ENCODE measurements around the gene MARCOL. TPM values are rescaled to one million over a fixed set of nuclear protein-coding genes. Genes with fewer than 3 reads are reported as not detected.

The MARCOL gene
- total RNA-seq, 1 experiment from 2014 or later, result not detected

DNA sequence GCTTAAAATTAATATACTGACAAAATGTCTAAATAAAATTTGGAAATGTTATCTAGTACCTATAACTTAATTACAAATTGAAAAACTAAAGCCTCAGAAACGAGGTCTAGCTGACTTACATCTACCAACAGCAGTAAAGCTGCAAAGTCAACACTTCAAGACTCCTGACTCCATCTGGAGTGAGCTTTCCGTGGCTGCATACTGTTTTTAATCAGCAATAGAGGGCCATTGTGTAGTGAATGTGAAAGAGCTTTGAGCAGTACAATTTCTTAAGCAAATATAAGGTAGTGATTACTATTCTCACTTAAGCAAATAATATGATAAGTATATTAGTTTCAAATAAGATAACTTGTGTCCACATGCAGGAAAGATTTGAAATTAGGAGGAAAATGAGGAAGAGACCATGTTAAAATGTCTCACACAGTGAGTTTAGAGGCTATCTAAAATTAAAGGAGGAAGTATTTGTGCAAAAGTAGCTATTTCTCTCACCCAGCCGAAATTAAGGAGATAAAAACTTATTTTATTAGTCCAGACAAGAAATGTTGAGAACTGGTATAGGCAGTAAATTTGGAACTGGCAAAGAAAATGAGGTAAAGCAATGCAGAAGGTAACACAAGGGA is 29.1 kb upstream of the MARCOL start:
- no peaks in the 10 kb centered on the region for H4K20me1 ChIP-seq (ENCODE audit: insufficient read depth)
- no TSS peak for BruUV-seq (replicated peaks)
- H3K27me3 ChIP-seq (ENCODE audit: insufficient read depth, low read depth), result no peaks in the 10 kb centered on the region
- H2AFZ ChIP-seq, result no peak overlapping the region
- no peaks in the 10 kb centered on the region for H3K4me1 ChIP-seq (replicated peaks; ENCODE audit: insufficient read depth)
- H3K9me2 ChIP-seq (ENCODE audit: insufficient read depth), result no peaks in the 10 kb centered on the region
- CTCF ChIA-PET, result no interaction called here
- no peak for TF ChIP-seq EZH2 (IDR thresholded peaks at IDR 0.05; ENCODE audit: low read depth)
- TF ChIP-seq, protein P1, sequence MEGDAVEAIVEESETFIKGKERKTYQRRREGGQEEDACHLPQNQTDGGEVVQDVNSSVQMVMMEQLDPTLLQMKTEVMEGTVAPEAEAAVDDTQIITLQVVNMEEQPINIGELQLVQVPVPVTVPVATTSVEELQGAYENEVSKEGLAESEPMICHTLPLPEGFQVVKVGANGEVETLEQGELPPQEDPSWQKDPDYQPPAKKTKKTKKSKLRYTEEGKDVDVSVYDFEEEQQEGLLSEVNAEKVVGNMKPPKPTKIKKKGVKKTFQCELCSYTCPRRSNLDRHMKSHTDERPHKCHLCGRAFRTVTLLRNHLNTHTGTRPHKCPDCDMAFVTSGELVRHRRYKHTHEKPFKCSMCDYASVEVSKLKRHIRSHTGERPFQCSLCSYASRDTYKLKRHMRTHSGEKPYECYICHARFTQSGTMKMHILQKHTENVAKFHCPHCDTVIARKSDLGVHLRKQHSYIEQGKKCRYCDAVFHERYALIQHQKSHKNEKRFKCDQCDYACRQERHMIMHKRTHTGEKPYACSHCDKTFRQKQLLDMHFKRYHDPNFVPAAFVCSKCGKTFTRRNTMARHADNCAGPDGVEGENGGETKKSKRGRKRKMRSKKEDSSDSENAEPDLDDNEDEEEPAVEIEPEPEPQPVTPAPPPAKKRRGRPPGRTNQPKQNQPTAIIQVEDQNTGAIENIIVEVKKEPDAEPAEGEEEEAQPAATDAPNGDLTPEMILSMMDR (conservative IDR thresholded peaks at IDR 0.05), result no peak
- POLR2A ChIA-PET (ENCODE audit: unreplicated experiment), result no interaction called here
- H3K9me3 ChIP-seq (ENCODE audit: insufficient read depth, low read depth), result no peaks in the 10 kb centered on the region
- H3K79me2 ChIP-seq (ENCODE audit: low read depth), result no peaks in the 10 kb centered on the region
- H3F3A ChIP-seq (ENCODE audit: insufficient read depth, low read depth), result 0 out of 2 replicates have a peak, but pooled peaks cover 8% of the 10 kb centered on the region
- H3K4me3 ChIP-seq, result no peak overlapping the region
- no peaks in the 10 kb centered on the region for H3K36me3 ChIP-seq (ENCODE audit: low read depth)
- no peak overlapping the region for H3K4me2 ChIP-seq
- DNase-seq, result no peak
- intact Hi-C loops (cut with micrococcal nuclease; ENCODE audit: unreplicated experiment), result no loop called here
- no peak overlapping the region for H3K27ac ChIP-seq

DNA sequence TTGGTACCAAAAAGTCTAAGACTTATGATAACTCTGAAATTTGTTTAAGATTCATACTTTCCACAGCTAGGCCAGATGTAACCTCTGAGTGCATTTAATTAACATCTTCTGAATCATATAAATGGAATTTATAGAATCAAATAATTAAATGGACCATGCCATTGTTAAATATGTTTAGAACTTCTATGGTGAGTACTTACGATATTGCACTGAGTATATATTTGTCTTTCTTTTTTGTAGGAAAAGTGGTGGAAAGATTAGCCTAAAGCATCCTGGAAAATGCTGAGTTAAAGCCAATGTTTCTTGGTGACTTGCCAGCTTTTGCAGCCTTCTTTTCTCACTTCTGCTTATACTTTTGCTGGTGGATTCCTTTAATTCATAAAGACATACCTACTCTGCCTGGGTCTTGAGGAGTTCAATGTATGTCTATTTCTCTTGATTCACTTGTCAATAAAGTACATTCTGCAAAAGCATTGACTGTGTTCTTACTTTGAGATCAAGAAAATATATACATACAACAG is 23.6 kb upstream of the MARCOL start:
- H3K4me2 ChIP-seq, result no peak overlapping the region
- intact Hi-C loops (cut with micrococcal nuclease; ENCODE audit: unreplicated experiment), result no loop called here
- H3K27me3 ChIP-seq (ENCODE audit: insufficient read depth, low read depth), result no peaks in the 10 kb centered on the region
- no peak overlapping the region for H3K4me3 ChIP-seq
- H3K27ac ChIP-seq, result no peak overlapping the region
- no peaks in the 10 kb centered on the region for H3K9me3 ChIP-seq (ENCODE audit: insufficient read depth, low read depth)
- no peaks in the 10 kb centered on the region for H4K20me1 ChIP-seq (ENCODE audit: insufficient read depth)
- ChIA-PET CTCF (no interaction called here), POLR2A (ENCODE audit: unreplicated experiment) (no interaction called here)
- no peaks in the 10 kb centered on the region for H3K36me3 ChIP-seq (ENCODE audit: low read depth)
- no peak for TF ChIP-seq EZH2 (IDR thresholded peaks at IDR 0.05; ENCODE audit: low read depth)
- TF ChIP-seq, protein P1 (conservative IDR thresholded peaks at IDR 0.05), result no peak
- H2AFZ ChIP-seq, result no peak overlapping the region
- H3K4me1 ChIP-seq (replicated peaks; ENCODE audit: insufficient read depth), result no peaks in the 10 kb centered on the region
- no TSS peak for BruUV-seq (replicated peaks)
- no peaks in the 10 kb centered on the region for H3K79me2 ChIP-seq (ENCODE audit: low read depth)
- no peaks in the 10 kb centered on the region for H3K9me2 ChIP-seq (ENCODE audit: insufficient read depth)
- no peak for DNase-seq
- H3F3A ChIP-seq (ENCODE audit: insufficient read depth, low read depth), result no peaks in the 10 kb centered on the region

DNA sequence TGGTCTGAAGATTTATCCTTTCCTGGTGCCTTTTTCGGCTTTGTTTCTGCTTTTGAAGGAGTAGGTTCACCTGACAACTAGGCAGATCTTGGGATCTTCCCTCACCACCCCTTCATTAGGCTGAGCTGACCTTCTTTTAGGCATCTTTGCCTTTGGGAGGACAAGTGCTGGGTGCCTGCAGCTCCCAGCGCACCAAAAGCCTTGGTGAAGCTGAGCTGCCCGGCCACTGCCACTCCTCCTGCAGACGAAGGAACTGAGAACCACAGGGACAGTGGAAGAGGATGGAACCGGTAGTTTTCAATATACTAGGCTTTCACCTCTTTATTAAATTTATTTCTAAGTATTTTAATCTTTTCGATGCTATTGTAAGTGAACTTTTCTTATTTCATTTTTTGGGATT is 16.8 kb upstream of the MARCOL start:
- ChIA-PET POLR2A (ENCODE audit: unreplicated experiment) (interaction anchor here (0.8 kb wide), 1 partner anchor 326 kb away, joined by 10 read pairs; no protein-coding TSS in a partner anchor), CTCF (no interaction called here)

More for the DNA sequence above, 16.8 kb upstream of the MARCOL start:
- no peak overlapping the region; the same call in 1 of the 2 replicates for H2AFZ ChIP-seq
- no peaks in the 10 kb centered on the region for H3K27me3 ChIP-seq (ENCODE audit: insufficient read depth, low read depth)
- no peak overlapping the region for H3K4me3 ChIP-seq
- H3K9me3 ChIP-seq (ENCODE audit: insufficient read depth, low read depth), result no peaks in the 10 kb centered on the region
- intact Hi-C loops (cut with micrococcal nuclease; ENCODE audit: unreplicated experiment), result no loop called here
- no TSS peak for BruUV-seq (replicated peaks)
- no peak overlapping the region for H3K4me2 ChIP-seq
- no peaks in the 10 kb centered on the region for H3K79me2 ChIP-seq (ENCODE audit: low read depth)
- H3K4me1 ChIP-seq (replicated peaks; ENCODE audit: insufficient read depth), result no peaks in the 10 kb centered on the region
- no peak for DNase-seq
- H3K36me3 ChIP-seq (ENCODE audit: low read depth), result no peaks in the 10 kb centered on the region
- H3K27ac ChIP-seq, result no peak overlapping the region
- H3F3A ChIP-seq (ENCODE audit: insufficient read depth, low read depth), result no peaks in the 10 kb centered on the region
- TF ChIP-seq EZH2 (IDR thresholded peaks at IDR 0.05; ENCODE audit: low read depth), result no peak
- TF ChIP-seq, protein P1 (conservative IDR thresholded peaks at IDR 0.05), result no peak
- no peaks in the 10 kb centered on the region for H3K9me2 ChIP-seq (ENCODE audit: insufficient read depth)
- no peaks in the 10 kb centered on the region for H4K20me1 ChIP-seq (ENCODE audit: insufficient read depth)

Data from PC-9 (cell line).